T-helper 1 cell (primary cell): ENCODE results near the gene AHDC1.
A peak's percentile ranks its signal among the peaks of the same experiment; 100 is the strongest.
"Not testable (repeated sequence)": the region's sequence is repeated elsewhere in the genome, so short reads cannot be mapped to it uniquely, and the experiment has no call there.

Experiments
- DNase-seq, 5 donors: peaks; one replicate each; pipeline ENCODE4 v3.0.0-alpha.2; 2012 to 2020

The AHDC1 gene

DNA sequence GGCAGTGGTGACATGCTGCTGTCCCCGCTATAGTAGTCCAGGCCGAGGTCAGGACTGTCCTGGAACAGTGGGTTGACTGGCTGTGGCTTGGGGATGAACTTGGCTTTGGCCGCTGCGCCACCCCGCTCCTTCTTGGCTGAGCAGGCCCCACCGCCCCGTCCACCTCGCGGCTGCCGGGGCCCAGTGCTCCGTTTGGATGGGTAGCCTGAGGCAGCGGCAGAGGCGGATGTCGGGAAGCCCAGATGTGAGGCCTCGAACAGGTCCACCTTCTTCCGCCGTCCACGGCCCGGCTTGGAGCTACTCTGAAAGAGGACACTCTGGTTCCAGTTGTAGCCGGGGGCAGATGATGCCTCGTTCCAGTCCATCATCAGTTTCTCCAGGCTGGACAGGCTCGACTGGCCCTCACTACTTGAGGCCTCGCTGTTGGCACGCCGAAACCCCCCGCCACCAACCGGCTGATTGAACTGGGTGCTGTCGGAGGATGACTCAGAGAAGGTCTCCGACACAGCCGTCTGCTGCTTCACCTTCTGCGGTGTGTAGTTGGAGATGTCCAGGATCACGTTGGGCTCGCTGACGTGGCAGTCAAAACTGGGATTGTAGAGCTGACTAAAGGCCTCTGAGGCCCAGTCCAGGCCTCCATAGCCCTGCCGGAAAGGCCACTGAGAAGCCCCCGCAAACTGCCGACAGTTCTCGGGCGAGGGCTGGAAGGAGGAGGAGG lies 55.6 kb downstream of the AHDC1 start:
- no peak for DNase-seq

DNA sequence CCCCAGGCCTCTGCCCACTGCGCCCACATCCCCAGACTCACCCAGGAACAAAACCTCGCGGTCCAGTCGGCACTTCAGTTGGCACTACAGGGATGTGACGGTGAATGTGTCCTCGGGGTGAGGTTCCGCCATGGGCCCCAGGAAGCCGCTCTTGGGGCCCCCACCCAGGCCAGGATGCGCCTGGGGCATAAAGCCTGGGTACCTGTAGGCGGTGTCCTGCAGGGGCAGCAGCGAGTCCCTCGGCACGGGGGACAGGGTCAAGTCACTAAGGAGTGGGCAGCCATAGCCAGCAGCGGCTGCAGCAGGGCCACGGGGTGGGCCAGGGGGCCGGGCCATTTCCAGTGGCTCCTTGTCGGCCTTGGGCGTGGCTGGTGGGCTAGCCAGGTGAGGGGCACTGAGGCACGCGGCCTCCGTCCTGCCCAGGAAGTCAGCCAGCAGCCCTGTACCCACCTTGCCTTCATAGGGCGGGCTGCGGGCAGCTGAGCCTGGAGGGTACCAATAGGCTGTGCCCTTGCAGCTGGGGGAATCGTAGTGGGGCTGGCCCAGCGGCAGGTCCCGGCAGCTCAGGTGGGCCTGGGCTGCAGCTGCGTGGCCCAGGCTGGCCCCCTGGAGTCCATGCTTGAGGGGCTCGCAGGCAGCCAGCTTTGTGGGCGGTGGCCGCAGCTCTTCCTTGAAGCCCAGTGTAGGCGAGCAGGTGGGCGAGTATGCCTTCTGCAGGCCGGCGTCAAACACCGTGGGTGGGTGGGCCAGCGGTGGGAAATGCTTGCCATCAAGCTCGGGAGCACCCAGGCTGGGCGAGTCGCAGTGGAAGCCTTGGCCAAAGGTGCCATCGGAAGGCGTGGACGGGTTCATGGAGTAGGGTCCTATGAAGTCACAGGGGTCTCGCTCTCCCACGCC lies 56.5 kb downstream of the AHDC1 start:
- DNase-seq: no peak

DNA sequence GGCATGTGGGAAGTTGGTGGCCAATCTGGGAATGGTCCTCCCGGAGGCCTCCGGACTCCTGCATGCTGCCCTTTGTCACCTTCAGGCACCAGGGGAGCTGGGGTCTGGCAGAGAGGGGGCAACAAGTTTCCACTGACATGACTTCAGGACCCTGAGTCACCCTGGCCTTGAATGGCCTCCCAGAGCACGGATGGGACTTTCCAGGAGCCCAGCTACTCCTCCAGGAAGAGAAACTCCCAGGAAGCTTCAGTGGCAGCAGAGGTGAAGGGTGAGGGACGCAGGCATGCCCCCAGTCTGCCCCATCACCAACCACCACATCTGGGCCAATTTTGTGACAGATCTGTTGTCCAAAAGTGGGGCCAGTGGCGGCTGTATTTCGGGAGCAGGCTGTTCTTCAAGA lies 58.1 kb downstream of the AHDC1 start:
- no peak for DNase-seq

DNA sequence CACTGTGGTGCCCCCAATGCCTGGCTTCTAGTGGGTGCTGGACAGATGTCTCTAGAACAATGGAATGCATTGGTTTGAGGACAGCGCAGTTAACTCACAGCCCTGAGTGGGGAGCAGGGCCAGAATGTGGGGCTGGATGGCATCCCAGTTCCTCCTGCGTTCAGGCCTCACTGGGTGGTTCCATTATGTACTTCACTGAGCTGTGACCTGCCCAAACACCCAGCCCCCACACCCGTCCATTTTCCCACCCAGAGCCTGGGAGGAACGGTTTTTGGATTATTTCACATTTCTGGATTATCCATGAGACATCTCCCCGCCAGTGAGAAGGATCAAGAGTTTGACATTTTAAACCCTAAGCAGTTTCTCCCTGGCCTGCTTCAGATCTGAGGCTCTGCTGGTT lies 58.7 kb downstream of the AHDC1 start:
- no peak for DNase-seq

DNA sequence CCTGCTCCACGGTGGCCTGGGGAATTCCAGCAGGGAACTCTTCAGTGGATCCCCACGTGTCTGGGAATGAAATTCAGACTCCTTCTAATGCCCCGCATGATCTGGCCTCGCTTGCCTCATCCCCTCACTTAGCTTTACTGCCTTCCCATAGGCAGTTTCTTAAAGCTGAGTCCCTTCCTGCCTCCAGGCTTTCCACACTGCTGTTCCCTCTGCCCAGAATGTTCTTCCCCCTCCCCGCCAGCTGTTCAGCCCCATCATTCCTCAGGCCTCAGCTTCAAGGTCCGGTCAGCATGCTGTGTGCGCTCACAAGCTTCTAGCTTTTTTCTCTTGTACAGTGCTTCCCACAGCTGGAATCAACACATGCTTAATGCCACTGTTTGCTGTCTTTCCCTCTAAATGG lies 59.1 kb downstream of the AHDC1 start:
- no peak for DNase-seq

DNA sequence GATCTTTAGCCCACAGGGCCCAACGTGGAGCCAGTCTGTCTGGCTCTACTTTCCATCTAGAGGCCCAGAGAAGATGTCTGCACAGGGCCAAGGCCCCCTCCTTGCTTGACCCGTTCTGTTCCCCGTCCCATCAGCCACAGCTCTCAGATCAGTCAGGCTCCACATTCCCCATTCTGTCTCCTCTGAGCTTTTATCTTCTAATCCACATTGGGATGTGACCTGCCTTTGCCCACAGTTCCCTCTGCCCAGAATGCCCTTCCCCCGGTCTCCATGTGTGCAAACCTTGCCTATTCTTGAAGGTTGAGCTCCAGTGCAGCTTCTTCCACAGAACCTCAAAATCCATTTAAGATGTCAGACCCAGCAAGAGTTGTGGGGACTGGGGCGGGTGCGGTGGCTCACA lies 60.7 kb downstream of the AHDC1 start:
- DNase-seq: no peak

DNA sequence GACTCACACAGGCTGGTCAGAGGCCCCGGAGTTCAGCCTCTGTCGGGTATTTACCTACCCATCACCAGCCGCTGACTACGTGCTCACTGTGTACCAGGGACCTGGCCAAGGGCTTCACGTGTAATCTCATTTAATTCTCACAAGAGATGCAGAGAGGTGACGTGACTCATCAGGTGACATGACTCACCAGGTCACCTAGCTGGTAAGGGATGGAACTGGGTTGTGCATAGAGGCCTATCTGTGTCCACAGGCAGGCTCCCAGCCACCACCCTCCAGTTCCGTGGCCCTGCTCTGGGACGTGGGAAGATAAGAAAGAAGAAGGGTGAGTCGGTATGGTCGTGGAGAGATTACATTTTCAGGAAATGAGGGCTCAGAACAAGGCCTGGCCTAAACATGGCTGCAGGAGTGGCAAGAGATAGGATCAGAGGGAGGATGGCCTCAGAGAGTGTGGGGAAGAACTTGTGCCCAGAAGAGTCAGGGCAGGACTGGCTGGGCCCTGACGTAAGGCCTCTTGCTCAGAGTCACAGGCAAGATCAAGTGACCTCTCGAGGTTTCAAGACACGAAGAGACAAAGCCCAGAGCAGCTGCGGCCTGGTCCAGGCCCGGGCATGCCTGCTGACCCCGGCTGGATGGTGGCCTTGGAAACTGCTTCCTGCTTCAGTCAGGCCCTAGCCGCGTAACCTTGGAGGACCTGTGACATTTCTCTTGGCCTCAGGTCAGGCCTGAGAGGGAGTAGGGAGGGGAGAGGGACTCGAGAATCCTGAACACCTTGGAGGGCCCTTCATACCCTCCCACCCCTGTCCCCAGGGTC lies 61.3 kb downstream of the AHDC1 start:
- DNase-seq: no peak

DNA sequence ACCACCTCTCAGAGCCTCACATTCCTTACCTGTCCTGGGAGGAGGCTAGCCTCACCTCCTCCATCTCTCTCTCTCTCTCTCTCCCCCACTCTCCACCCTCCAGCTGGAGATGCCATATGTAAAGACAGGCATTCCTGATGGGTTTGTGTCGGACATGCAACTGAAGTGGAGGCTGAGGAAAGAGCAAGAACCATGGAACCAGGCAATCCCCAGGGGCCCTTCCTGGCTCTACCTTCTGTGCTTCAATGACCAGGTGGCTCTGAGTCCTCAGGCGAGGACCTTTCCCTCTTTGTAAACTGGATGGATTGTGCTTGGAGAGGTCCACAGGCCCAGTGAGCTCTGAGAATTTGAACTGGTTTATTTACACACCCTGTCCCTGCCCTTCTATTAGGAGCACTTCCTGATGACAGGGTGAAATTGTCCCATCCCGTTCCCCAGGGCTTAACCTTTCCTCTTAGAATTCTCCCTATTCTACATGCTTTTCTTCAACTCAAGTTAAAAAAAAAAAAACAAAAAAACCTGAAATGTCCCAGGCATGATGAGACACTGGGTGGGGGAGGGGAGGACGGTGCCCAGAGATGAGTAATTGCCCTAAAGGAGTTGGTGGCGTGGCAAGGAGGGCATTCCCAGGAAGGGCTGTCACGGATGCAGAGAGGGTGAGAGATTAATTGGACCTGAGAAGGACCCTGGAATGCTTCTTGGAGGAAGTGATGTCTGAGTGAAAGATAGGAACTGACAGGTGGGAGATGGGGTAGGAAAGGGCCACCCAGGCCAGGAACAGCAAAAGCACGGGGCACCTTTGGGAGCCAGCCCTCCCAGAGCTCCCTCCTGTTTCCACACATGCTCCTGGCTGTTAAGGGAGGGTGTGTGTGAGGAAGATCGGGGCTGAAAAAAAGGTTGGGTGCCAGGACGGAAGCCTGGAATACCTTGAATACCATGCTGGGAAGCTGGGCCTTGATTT lies 63.8 kb downstream of the AHDC1 start:
- DNase-seq: no peak

DNA sequence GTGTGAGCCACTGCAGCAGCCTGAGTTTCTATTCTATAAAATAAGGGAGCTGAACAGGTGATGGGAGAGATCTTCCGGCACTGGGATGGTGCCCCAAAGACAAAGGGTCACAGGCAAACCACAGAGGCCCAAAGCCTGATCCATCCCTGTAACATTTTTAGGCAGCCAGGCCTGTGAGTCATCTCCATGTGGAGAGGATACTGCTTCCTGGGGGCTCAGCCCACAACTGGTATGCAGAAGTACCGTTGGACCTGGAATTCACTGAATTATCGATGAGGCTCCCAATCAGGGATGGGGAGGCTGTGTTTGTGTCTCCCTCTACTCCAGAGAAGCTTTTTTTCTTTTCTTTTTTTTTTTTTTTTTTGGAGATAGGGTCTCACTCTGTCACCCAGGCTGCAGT lies 65.2 kb downstream of the AHDC1 start:
- DNase-seq: no peak

DNA sequence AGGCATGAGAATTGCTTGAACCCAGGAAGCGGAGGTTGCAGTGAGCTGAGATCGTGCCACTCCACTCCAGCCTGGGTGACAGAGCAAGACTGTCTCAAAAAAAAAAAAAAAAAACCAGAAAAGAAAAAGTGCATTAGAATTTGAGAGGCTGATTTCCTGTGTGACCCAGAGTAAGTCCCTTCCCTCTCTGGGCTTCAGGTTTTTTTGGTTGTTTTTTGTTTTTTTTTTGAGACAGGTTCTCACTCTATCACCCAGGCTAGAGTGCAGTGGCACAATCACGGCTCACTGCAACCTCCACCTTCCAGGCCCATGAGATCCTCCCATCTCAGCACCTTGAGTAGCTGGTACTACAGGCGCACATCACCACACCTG lies 65.7 kb downstream of the AHDC1 start:
- not testable (repeated sequence) for DNase-seq

DNA sequence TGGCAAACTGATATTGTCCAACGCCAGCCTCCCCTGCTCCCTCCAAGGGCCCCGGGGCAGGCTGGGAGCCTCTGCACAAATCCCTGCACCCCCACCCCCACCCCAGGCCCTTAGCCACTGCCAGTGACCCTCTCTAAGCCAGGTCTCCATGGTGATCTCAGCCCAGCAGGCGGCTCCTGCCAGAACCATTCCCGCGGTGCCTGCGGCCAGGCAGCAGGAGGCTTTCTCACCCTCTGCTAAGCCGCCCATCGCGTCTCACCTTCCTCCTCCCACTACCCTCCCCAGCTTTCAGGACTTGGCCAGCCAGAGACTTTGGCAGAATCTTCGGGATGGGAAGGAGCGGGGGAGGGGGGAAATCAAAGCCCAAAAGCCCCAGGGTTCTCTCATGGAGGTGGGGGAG lies 67.2 kb downstream of the AHDC1 start:
- no peak for DNase-seq

DNA sequence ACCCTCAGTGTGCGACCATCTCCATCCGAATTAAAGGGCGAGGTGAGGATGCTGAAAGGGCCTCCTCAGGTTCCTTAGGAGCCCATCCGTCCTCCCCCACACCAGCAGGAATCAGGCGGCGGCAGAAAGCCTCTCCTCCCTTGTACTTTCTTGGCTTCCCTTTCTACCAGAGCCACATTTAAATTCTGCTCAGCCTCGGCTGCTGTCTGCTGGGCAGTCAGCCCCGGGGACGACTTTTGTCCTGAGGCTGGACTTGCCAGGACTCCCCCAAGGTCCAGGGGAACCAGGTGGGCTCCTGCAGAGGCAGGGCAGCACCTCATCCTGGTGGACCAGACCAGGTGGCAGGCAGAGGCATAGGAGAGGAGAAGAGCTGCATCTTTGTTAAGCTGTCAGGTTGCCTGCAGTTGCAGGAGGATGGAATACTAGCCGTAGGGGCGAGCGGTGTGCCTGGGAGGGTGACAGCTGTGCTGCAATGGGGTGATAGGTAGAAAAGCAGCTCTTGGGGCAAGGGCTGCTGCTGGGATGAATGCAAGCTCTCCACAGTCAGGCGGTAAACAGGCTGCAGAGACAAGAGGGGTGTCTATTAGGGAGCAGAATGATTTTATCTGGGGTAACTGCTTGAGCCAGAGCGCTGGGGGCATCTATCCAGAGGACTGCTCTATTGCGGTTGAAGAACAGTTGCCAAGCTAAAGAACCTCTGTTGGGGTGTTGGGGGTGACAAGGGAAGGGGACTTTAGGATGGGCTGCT lies 67.8 kb downstream of the AHDC1 start:
- no peak for DNase-seq

DNA sequence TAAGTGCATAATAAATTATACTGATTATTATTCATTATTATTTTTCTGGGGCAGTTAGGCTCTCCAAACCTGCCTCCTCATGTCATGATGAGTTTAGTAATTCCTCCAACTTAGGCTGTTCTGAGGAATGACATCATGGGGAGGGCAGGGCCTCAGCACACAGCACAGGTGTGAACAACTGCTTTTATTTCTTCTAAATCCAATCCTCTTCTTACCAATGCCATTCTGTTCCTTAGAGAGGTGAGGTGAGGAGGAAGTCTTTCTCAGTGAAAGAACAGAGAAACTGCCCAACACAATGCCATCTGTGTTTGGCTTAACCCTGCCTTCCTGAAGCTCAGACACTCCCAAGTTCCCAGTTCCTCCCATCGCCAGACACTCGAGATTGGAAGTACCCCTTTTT lies 68.6 kb downstream of the AHDC1 start:
- DNase-seq: no peak

DNA sequence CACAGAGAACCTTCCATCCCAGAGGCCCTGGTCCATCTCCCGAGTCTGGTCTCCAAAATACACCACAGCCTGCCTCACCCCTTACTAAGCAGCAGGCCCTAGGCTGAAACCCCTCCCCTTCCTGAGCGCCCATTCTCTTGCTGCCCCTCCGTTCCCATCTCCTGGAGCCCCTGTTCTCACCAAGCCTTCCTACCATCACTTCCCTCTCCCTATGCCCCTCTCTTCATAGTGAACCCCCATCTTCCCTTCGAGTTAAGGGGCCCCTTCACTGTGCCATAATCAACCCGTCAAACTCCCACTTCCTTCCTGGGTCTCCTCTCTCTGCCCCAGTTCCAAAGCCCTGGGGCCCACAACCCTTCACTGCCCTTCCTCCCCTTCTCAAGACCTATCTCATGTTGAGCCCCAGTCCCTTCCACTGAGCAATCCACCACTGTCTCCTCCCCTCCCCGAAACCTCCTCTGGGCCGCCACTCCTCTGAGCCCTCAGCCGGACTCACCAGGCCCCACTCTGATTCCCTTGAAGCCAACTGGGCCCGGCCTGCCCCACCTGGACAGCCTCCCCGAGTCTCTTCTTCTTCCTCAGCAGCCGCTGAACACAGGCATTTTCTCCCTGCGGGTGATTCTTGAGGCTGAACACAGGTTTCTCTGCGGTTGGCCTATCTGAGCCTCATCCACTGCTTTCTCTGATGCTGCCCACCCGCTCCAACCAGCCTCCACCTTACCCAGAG lies 71.8 kb downstream of the AHDC1 start:
- no peak for DNase-seq

DNA sequence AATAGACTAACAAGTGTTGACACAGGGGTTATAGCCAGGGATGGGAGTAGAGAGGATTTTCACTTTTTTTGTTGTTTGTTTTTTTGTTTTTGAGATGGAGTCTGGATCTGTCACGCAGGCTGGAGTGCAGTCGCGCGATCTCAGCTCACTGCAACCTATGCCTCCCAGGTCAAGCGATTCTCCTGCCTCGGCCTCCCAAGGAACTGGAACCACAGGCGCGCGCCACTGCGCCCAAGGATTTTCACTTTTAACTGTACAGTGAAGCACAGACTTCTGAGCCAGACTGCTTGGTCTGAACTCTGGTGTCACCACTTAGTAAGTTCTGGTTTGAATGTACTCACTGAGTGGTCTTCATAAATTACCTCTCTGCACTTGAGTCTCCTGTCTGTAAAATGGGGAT lies 73.8 kb downstream of the AHDC1 start:
- DNase-seq: no peak

DNA sequence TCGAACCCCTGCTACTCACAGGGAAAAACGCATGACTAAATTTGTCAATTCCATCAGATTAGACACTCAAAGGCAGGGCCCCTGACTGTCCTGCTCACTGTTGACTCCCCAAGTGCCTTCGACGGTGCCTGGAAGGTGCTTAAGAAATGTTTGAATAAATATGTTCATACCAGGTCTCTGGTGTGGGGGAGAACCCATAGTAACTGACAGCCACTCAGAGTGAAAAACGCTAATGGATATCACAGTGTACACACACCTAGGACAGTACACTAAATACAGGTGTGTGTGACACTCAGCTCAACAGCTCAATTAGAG lies 74.3 kb downstream of the AHDC1 start:
- DNase-seq: no peak

DNA sequence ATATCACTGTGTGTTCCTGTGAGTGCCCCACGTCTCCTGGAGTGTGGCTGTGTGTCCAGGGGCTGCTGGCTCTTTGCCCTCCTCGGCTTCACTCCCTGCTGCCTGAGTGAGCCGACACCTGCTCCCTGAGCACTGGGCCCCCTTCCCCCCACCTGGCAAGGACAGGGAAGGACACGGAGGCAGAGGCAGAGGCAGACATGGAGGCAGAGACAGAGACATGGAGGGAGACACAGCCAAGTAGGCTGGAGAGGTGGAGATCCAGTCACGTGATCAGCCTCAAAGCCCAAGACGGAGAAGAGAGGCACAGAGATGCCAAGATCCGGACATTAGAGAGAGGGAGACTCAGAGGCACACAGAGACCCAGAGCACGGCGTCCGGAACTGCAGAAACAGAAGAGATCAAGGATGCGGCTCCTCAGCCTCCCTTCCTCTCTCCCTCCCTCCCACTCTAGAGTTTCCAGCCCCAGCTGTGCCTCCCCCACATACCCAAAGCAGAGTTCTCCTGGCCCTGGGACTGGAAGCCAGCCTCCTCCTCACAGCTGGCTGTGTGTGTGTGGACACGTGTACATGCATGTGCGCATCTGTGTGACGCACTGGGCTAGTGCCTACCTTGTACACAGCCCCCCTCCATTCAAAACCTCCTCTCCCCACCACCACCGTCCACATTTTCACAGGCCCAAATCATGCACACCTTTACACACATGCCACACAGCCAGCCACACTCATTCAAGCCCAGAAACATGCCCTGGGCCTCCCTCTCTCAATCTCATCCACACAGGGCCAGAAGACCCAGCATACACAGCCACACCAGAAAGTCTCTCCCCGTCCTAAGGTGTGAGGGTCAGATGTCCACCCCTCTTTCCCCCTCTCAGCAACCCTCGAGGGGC lies 74.9 kb downstream of the AHDC1 start:
- DNase-seq: no peak

DNA sequence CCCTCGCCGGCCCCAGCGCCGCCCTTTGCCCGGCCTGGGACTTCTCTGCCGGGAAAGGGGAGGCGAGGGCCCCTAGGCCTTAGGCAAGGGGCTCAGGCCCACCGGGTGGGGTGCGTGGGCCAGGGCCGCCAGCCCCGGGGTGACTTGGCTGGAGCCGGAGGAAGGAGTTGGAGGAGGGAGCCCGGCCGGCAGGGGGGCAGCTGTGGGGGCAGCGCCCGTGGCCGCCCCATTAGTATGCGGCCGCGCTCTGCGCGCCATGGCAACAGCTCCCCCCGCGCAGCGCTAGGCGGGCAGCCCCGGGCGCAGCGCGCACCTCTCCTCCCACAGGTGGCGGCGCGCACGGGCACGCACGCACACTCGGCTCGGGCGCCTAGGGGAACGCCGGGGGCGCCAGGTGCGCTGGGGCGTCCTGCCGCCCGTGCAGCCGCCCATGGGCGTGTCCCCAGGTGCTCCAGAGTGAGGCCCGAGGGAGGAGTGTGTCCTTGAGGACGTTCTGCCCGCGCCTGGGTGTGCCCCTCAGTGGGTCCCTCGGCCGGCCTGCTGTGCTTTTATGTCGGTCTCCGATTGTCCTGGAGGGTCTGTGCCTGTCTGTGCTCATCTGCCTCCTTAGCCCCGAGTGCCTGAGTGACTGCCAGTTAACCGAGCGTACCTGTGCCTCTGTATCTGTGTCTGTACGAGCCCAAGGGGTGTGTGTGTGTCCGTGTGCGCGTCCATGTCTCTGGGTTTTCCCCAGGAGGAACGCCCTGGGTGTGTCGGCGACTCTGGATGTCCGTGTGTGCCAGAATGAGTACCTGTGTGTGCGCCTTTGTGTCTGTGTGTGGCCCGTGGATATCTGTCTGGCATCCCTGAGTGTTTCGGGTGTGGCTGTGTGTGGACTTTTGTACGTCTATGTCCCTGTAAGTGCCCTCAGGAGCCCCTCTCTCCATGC lies 75.8 kb downstream of the AHDC1 start:
- peak in 2 of 5 donors; percentile 14 to 54 for DNase-seq
